Measurements from ENCODE around the gene CFAP97. TPM values are rescaled to one million over a fixed set of nuclear protein-coding genes. Genes with fewer than 3 reads are reported as not detected.

The CFAP97 gene
- polyA plus RNA-seq, 1 donor (not counting 4 experiments of a cell fraction or from before 2014, with no cell fraction given): 24.9 TPM

- H3K79me2 ChIP-seq (ENCODE audit: control insufficient read depth, insufficient read depth, low read length): no peaks in the 10 kb centered on the region
Measured at GRCh38 chr4:185222598-185222997, 18.8 kb upstream of the CFAP97 start.

DNA sequence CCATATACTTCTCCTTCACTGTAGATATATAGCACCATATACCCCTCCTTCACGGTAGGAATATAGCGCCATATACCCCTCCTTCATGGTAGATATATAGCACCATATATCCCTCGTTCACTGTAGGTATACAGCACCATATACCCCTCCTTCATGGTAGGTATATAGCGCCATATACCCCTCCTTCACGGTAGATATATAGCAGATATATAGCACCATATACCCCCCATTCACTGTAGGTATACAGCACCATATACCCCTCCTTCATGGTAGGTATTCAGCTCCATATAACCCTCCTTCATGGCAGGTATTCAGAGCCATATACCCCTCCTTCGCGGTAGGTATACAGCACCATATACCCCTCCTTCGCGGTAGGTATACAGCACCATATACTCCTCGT is 18.1 kb upstream of the CFAP97 start:
- no peak overlapping the region for H3K4me2 ChIP-seq (ENCODE audit: control insufficient read depth, extremely low read depth, insufficient read depth, low read depth, low read length)
- TF ChIP-seq, protein P1, sequence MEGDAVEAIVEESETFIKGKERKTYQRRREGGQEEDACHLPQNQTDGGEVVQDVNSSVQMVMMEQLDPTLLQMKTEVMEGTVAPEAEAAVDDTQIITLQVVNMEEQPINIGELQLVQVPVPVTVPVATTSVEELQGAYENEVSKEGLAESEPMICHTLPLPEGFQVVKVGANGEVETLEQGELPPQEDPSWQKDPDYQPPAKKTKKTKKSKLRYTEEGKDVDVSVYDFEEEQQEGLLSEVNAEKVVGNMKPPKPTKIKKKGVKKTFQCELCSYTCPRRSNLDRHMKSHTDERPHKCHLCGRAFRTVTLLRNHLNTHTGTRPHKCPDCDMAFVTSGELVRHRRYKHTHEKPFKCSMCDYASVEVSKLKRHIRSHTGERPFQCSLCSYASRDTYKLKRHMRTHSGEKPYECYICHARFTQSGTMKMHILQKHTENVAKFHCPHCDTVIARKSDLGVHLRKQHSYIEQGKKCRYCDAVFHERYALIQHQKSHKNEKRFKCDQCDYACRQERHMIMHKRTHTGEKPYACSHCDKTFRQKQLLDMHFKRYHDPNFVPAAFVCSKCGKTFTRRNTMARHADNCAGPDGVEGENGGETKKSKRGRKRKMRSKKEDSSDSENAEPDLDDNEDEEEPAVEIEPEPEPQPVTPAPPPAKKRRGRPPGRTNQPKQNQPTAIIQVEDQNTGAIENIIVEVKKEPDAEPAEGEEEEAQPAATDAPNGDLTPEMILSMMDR (optimal IDR thresholded peaks at IDR 0.05 in 1 of 3, IDR thresholded peaks at IDR 0.05 in 1 of 3, conservative IDR thresholded peaks at IDR 0.05 in 1 of 3; ENCODE audit: extremely low read depth in 1 of 3, insufficient read depth in 2 of 3, low read length in 3 of 3): no peak
- no peak for TF ChIP-seq EZH2 (IDR thresholded peaks at IDR 0.05; ENCODE audit: low read length)
- H3K9me1 ChIP-seq (ENCODE audit: control insufficient read depth, extremely low read depth, insufficient read depth, low read length): no peaks in the 10 kb centered on the region
- no peak overlapping the region for H3K4me3 ChIP-seq (ENCODE audit: control insufficient read depth in 2 of 3, extremely low read depth in 1 of 3, insufficient read depth in 2 of 3, low read depth in 1 of 3, low read length in 3 of 3)
- FAIRE-seq (no peak), DNase-seq (ENCODE audit: low read depth, low spot score) (no peak)
- H3K4me1 ChIP-seq (ENCODE audit: control insufficient read depth, extremely low read depth, insufficient read depth, low read length): peaks cover 5% of the 10 kb centered on the region
- no peak overlapping the region for H2AFZ ChIP-seq (ENCODE audit: control insufficient read depth, low read length)
- no peak overlapping the region for H3K27ac ChIP-seq (ENCODE audit: control insufficient read depth, insufficient read depth, low read length)
- H3K27me3 ChIP-seq (ENCODE audit: control insufficient read depth, extremely low read depth, insufficient read depth, low read length): no peaks in the 10 kb centered on the region
- H3K9ac ChIP-seq (ENCODE audit: control insufficient read depth, extremely low read depth, insufficient read depth, low read length): no peak overlapping the region
- H4K20me1 ChIP-seq (ENCODE audit: control insufficient read depth, extremely low read depth, insufficient read depth, low read length): no peaks in the 10 kb centered on the region
- dilution Hi-C loops (cut with MboI; ENCODE audit: extremely low pct_ligation_motif_present, low sequenced_read_pairs): no loop called here
- H3K36me3 ChIP-seq (ENCODE audit: control insufficient read depth in 2 of 2, extremely low read depth in 1 of 2, insufficient read depth in 2 of 2, low read length in 2 of 2): no peaks in the 10 kb centered on the region
- H3K79me2 ChIP-seq (ENCODE audit: control insufficient read depth, insufficient read depth, low read length): no peaks in the 10 kb centered on the region
- no peaks in the 10 kb centered on the region for H3K9me3 ChIP-seq (ENCODE audit: control insufficient read depth, low read depth, low read length)

More at GRCh38 chr4:185222598-185222997, 18.8 kb upstream of the CFAP97 start:
- Histone ChIP-seq H3K9ac (ENCODE audit: control insufficient read depth, extremely low read depth, insufficient read depth, low read length) (no peak overlapping the region), H3K4me1 (ENCODE audit: control insufficient read depth, extremely low read depth, insufficient read depth, low read length) (peaks cover 5% of the 10 kb centered on the region), H3K9me3 (ENCODE audit: control insufficient read depth, low read depth, low read length) (no peaks in the 10 kb centered on the region), H3K4me3 (ENCODE audit: control insufficient read depth in 2 of 3, extremely low read depth in 1 of 3, insufficient read depth in 2 of 3, low read depth in 1 of 3, low read length in 3 of 3) (no peak overlapping the region), H3K36me3 (ENCODE audit: control insufficient read depth in 2 of 2, extremely low read depth in 1 of 2, insufficient read depth in 2 of 2, low read length in 2 of 2) (no peaks in the 10 kb centered on the region), H2AFZ (ENCODE audit: control insufficient read depth, low read length) (no peak overlapping the region), H3K4me2 (ENCODE audit: control insufficient read depth, extremely low read depth, insufficient read depth, low read depth, low read length) (no peak overlapping the region), H3K27me3 (ENCODE audit: control insufficient read depth, extremely low read depth, insufficient read depth, low read length) (no peaks in the 10 kb centered on the region), H3K9me1 (ENCODE audit: control insufficient read depth, extremely low read depth, insufficient read depth, low read length) (no peaks in the 10 kb centered on the region), H3K27ac (ENCODE audit: control insufficient read depth, insufficient read depth, low read length) (no peak overlapping the region), H4K20me1 (ENCODE audit: control insufficient read depth, extremely low read depth, insufficient read depth, low read length) (peaks cover 2% of the 10 kb centered on the region)
- TF ChIP-seq, protein P1 (optimal IDR thresholded peaks at IDR 0.05 in 1 of 3, IDR thresholded peaks at IDR 0.05 in 1 of 3, conservative IDR thresholded peaks at IDR 0.05 in 1 of 3; ENCODE audit: extremely low read depth in 1 of 3, insufficient read depth in 2 of 3, low read length in 3 of 3): no peak
- no peak for TF ChIP-seq EZH2 (IDR thresholded peaks at IDR 0.05; ENCODE audit: low read length)
- DNase-seq (ENCODE audit: low read depth, low spot score) (no peak), FAIRE-seq (no peak)
- dilution Hi-C loops (cut with MboI; ENCODE audit: extremely low pct_ligation_motif_present, low sequenced_read_pairs): no loop called here

Measured in keratinocyte (primary cell).